Osteocyte (in vitro differentiated cells): ENCODE results near the gene TNS3. TPM values are rescaled to one million over a fixed set of nuclear protein-coding genes. Genes with fewer than 3 reads are reported as not detected.

ENCODE experiments used
- DNase-seq: peaks from one replicate; pipeline ENCODE4 v3.0.0; 2021; ENCODE audit warnings: mixed read lengths; ENCODE audit not compliant: unreplicated experiment; ENCODE audit errors: extremely low spot score
- H3K27ac Mint-ChIP-seq: one replicate; pipeline ENCODE4 v1.8.0; 2021; ENCODE audit warnings: mild to moderate bottlenecking, mixed read lengths; ENCODE audit not compliant: unreplicated experiment
- H3K27me3 Mint-ChIP-seq: one replicate; pipeline ENCODE4 v1.8.0; 2021; ENCODE audit warnings: mixed read lengths; ENCODE audit not compliant: unreplicated experiment
- H3K36me3 Mint-ChIP-seq: one replicate; pipeline ENCODE4 v1.8.0; 2021; ENCODE audit warnings: mixed read lengths; ENCODE audit not compliant: unreplicated experiment
- H3K4me1 Mint-ChIP-seq: one replicate; pipeline ENCODE4 v1.8.0; 2021; ENCODE audit warnings: mixed read lengths; ENCODE audit not compliant: unreplicated experiment
- H3K4me3 Mint-ChIP-seq: one replicate; pipeline ENCODE4 v1.8.0; 2021; ENCODE audit warnings: mild to moderate bottlenecking, moderate library complexity, mixed read lengths; ENCODE audit not compliant: unreplicated experiment
- H3K9me3 Mint-ChIP-seq: one replicate; pipeline ENCODE4 v1.8.0; 2021; ENCODE audit warnings: mixed read lengths; ENCODE audit not compliant: unreplicated experiment
- CTCF ChIP-seq: fragments of 200-600 bp; sonication (generic); IDR thresholded peaks from 2 replicates; pipeline ENCODE4 v1.5.0; 2021; ENCODE audit warnings: antibody characterized with exemption, mild to moderate bottlenecking, moderate library complexity
- total RNA-seq: library from RNA; stranded (reverse); gene quantifications from 2 replicates; pipeline ENCODE4 v1.2.1, GENCODE V29; 2021

TNS3 gene
- total RNA-seq, 1 donor from 2014 or later = 93.8 TPM

- Mint-ChIP-seq H3K27ac (peak overlapping the region; percentile 88), H3K9me3 (no peaks in the 10 kb centered on the region), H3K36me3 (peaks cover 2% of the 10 kb centered on the region), H3K4me3 (peak overlapping the region; percentile 27), H3K4me1 (peaks cover 74% of the 10 kb centered on the region), H3K27me3 (no peaks in the 10 kb centered on the region)
- no peak for TF ChIP-seq CTCF
- no peak for DNase-seq
Measured at GRCh38 chr7:47583739-47584535, 2.0 kb upstream of the TNS3 start.

DNA sequence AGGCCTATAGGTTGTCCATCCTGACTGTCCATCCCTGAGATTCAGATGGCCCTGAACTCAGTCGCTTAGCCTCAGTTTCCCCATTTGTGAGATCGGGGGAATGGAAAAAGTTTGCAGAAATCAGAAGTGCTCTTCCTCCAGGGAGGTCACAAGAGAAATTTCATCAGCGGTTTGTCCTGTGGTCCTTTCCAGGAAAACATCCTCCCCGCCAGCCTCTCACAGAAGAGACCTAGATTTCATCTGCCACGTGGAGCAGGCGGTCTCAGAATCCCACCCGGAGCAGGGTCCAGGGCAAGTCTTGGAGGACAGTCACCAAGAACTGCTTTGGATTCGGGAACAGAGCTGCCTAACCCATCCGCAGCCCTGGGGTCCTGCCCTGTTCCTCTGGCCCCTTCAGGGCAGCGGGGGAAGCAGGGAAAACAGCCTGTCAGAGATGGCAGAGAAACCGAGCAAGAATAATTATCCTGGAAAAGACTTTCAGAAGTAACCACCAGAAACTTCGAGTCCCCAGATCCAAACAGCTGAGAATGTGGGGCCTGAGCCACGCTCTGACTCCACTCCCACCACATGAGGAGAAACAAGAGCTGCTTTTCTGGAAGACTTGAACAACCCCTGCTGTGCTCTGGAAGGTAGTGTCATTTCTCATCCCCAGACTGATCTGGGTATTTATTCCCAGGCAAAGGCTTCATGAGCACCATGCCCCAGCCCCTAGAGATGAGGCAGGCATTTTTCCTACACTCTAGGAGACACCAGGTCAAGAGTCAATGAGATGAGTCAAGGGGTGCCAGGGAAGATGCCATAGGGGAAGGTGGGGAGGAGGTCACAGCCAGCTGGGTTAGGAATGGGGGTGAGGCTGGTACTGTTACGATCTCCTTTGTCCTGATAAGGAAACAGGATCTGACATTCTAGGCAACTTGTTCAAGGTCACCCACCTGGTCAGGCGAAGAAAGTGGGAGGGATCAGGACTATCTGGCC is 1.1 kb upstream of the TNS3 start:
- no peaks in the 10 kb centered on the region for H3K9me3 Mint-ChIP-seq
- peak overlapping the region; percentile 88 for H3K27ac Mint-ChIP-seq
- no peak for DNase-seq
- H3K4me1 Mint-ChIP-seq = peaks cover 78% of the 10 kb centered on the region
- TF ChIP-seq CTCF = no peak
- H3K36me3 Mint-ChIP-seq = peaks cover 2% of the 10 kb centered on the region
- H3K27me3 Mint-ChIP-seq = no peaks in the 10 kb centered on the region
- peak overlapping the region; percentile 62 for H3K4me3 Mint-ChIP-seq

GRCh38 chr7:47581438-47581803 is 490 bp downstream of the TNS3 start:
- Mint-ChIP-seq H3K36me3 (peaks cover 2% of the 10 kb centered on the region), H3K4me1 (peaks cover 82% of the 10 kb centered on the region), H3K27me3 (no peaks in the 10 kb centered on the region), H3K4me3 (peak overlapping the region; percentile 95), H3K27ac (peak overlapping the region; percentile 86), H3K9me3 (no peaks in the 10 kb centered on the region)
- no peak for DNase-seq
- no peak for TF ChIP-seq CTCF

DNA sequence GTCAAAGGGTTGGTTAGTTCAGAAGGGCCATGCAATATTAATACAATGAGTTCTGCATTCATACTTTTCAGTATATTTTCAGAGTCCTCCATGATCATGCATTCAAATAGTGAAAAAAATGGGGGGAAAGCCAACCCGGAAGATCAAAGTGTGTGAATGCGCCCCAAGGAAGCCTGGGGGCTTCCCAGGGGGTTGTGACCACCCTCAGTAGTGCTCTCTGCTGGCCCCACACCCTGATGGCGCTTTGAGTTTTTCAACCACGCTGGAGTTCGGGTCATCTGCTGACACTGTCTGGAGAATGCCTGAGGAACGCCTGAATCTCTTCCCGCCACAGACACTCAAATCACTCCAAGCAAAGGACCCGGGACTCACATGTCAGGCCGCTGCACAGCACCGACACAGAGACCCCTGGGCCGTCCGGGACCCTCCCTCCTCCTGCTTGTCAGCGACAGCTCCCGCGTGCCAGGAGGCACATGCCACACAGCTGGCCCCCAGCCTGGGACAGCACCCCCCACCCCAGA is 1.0 kb downstream of the TNS3 start:
- peak overlapping the region; percentile 86 for H3K27ac Mint-ChIP-seq
- no peak for TF ChIP-seq CTCF
- H3K4me3 Mint-ChIP-seq = peak overlapping the region; percentile 95
- no peaks in the 10 kb centered on the region for H3K9me3 Mint-ChIP-seq
- DNase-seq = no peak
- peaks cover 2% of the 10 kb centered on the region for H3K36me3 Mint-ChIP-seq
- no peaks in the 10 kb centered on the region for H3K27me3 Mint-ChIP-seq
- peaks cover 88% of the 10 kb centered on the region for H3K4me1 Mint-ChIP-seq
